MM.1S (cell line): ENCODE results near the gene KHNYN.
"Not testable (repeated sequence)": the region's sequence is repeated elsewhere in the genome, so short reads cannot be mapped to it uniquely, and the experiment has no call there.

ENCODE experiments used
- DNase-seq: peaks from one replicate; pipeline ENCODE4 v3.0.0-alpha.2; 2015
- H2AFZ ChIP-seq: fragments of 300-600 bp; sonication (generic); 2 replicates; pipeline ENCODE4 v1.6.0; 2016; ENCODE audit warnings: antibody characterized with exemption, low read length
- H3F3A ChIP-seq: fragments of 300-600 bp; sonication (generic); 2 replicates; pipeline ENCODE4 v1.6.1; 2016; ENCODE audit warnings: mild to moderate bottlenecking, antibody characterized with exemption, low read length, moderate library complexity, mixed read lengths; ENCODE audit not compliant: insufficient read depth
- H3K27ac ChIP-seq: fragments of 300-600 bp; sonication (generic); 2 replicates; pipeline ENCODE4 v1.5.1; 2016; ENCODE audit warnings: mild to moderate bottlenecking, low read length
- H3K27me3 ChIP-seq: fragments of 300-600 bp; sonication (generic); replicated peaks from 2 replicates; pipeline ENCODE4 v1.6.0; 2016; ENCODE audit warnings: low read length; ENCODE audit not compliant: insufficient read depth
- H3K36me3 ChIP-seq: fragments of 300-600 bp; sonication (generic); replicated peaks from 2 replicates; pipeline ENCODE4 v1.6.1; 2016; ENCODE audit warnings: mild to moderate bottlenecking, low read length, mixed read lengths; ENCODE audit not compliant: insufficient read depth
- H3K4me1 ChIP-seq: fragments of 300-600 bp; sonication (generic); 2 replicates; pipeline ENCODE4 v1.6.1; 2016; ENCODE audit warnings: low read length, mixed read lengths
- H3K4me2 ChIP-seq: fragments of 300-600 bp; sonication (generic); 2 replicates; pipeline ENCODE4 v1.6.0; 2016; ENCODE audit warnings: low read depth, low read length
- H3K4me3 ChIP-seq: fragments of 300-600 bp; sonication (generic); 2 replicates; pipeline ENCODE4 v1.5.1; 2016; ENCODE audit warnings: low read length, mixed read lengths
- H3K79me2 ChIP-seq: fragments of 300-600 bp; sonication (generic); 2 replicates; pipeline ENCODE4 v1.6.1; 2016; ENCODE audit warnings: mixed run types, low read length, mixed read lengths
- H3K9ac ChIP-seq: fragments of 300-600 bp; sonication (generic); 2 replicates; pipeline ENCODE4 v1.6.1; 2016; ENCODE audit warnings: low read length, mixed read lengths
- H3K9me2 ChIP-seq: fragments of 300-600 bp; sonication (generic); replicated peaks from 2 replicates; pipeline ENCODE4 v1.6.1; 2016; ENCODE audit warnings: mild to moderate bottlenecking, low read length, mixed read lengths; ENCODE audit not compliant: insufficient read depth
- H3K9me3 ChIP-seq: fragments of 300-600 bp; sonication (generic); replicated peaks from 2 replicates; pipeline ENCODE4 v1.6.1; 2016; ENCODE audit warnings: mild to moderate bottlenecking, low read length, mixed read lengths; ENCODE audit not compliant: insufficient read depth
- H4K20me1 ChIP-seq: fragments of 300-600 bp; sonication (generic); 2 replicates; pipeline ENCODE4 v1.6.1; 2016; ENCODE audit warnings: mild to moderate bottlenecking, low read length, moderate library complexity, mixed read lengths; ENCODE audit not compliant: insufficient read depth
- EZH2 ChIP-seq: fragments of 300-600 bp; sonication (generic); optimal IDR thresholded peaks from 2 replicates; pipeline ENCODE3; 2017; ENCODE audit warnings: low read depth, mild to moderate bottlenecking, antibody characterized with exemption, low read length, mixed read lengths
- EZH2phosphoT487 ChIP-seq: fragments of 300-600 bp; sonication (generic); IDR thresholded peaks from 2 replicates; pipeline ENCODE4 v1.6.1; 2018; ENCODE audit warnings: antibody characterized with exemption, low read length
- TF ChIP-seq, protein P1 (sequence below): fragments of 300-600 bp; sonication (generic); IDR thresholded peaks from 2 replicates; pipeline ENCODE4 v1.5.1; 2016; ENCODE audit warnings: antibody characterized with exemption, low read length, mixed read lengths

KHNYN gene

DNA sequence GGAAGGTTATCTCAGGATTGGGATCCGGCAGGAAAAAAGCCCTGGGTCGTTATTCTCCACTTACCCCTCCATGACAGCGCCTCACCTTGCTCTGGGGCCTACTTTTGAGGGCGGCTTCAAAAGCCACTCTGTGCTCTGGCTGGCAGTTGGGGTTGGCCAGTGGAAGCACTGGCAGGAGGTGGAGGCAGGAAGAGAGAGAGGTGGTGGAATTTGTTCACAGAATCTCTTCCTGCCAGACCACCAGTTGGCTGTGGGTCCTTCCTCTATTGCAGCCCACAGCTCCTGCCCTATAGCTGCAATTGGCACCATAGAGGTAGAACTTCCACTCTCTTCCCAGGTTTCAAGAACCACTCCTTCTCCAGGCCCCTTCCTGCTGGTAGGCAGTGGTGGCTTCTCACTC, 45.5 kb downstream of the KHNYN start:
- no peak overlapping the region for H3K4me2 ChIP-seq
- H4K20me1 ChIP-seq: no peaks in the 10 kb centered on the region
- no peaks in the 10 kb centered on the region for H3K36me3 ChIP-seq
- no peaks in the 10 kb centered on the region for H3F3A ChIP-seq
- TF ChIP-seq EZH2 (no peak), EZH2phosphoT487 (no peak)
- TF ChIP-seq, protein P1, sequence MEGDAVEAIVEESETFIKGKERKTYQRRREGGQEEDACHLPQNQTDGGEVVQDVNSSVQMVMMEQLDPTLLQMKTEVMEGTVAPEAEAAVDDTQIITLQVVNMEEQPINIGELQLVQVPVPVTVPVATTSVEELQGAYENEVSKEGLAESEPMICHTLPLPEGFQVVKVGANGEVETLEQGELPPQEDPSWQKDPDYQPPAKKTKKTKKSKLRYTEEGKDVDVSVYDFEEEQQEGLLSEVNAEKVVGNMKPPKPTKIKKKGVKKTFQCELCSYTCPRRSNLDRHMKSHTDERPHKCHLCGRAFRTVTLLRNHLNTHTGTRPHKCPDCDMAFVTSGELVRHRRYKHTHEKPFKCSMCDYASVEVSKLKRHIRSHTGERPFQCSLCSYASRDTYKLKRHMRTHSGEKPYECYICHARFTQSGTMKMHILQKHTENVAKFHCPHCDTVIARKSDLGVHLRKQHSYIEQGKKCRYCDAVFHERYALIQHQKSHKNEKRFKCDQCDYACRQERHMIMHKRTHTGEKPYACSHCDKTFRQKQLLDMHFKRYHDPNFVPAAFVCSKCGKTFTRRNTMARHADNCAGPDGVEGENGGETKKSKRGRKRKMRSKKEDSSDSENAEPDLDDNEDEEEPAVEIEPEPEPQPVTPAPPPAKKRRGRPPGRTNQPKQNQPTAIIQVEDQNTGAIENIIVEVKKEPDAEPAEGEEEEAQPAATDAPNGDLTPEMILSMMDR: no peak
- H3K9me2 ChIP-seq: no peaks in the 10 kb centered on the region
- no peak overlapping the region for H3K27ac ChIP-seq
- no peak for DNase-seq
- H2AFZ ChIP-seq: no peak overlapping the region
- H3K9me3 ChIP-seq: no peaks in the 10 kb centered on the region
- no peaks in the 10 kb centered on the region for H3K4me1 ChIP-seq
- no peaks in the 10 kb centered on the region for H3K79me2 ChIP-seq
- H3K4me3 ChIP-seq: no peak overlapping the region
- H3K9ac ChIP-seq: no peak overlapping the region
- H3K27me3 ChIP-seq: no peaks in the 10 kb centered on the region

DNA sequence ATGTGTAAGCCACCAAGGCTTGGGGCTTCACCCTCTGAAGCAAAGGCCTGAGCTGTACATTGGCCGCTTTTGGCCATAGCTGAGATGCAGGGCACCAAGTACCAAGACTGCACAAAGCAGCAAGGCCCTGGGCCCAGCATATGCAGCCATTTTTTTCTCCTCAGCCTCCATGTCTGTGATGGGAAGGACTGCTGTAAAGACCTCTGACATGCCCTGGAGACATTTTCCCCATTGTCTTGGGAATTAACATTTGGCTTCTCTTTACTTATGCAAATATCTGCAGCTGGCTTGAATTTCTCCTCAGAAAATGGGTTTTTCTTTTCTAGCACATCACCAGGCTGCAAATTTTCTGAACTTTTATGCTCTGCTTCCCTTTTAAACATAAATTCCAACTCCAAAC, 50.2 kb downstream of the KHNYN start:
- H2AFZ ChIP-seq, H3K27ac ChIP-seq, H3K27me3 ChIP-seq, H3K9ac ChIP-seq, H3K36me3 ChIP-seq, H3F3A ChIP-seq, H4K20me1 ChIP-seq, H3K79me2 ChIP-seq, H3K9me3 ChIP-seq, DNase-seq, H3K9me2 ChIP-seq, H3K4me2 ChIP-seq, H3K4me1 ChIP-seq, H3K4me3 ChIP-seq: not testable (repeated sequence)

DNA sequence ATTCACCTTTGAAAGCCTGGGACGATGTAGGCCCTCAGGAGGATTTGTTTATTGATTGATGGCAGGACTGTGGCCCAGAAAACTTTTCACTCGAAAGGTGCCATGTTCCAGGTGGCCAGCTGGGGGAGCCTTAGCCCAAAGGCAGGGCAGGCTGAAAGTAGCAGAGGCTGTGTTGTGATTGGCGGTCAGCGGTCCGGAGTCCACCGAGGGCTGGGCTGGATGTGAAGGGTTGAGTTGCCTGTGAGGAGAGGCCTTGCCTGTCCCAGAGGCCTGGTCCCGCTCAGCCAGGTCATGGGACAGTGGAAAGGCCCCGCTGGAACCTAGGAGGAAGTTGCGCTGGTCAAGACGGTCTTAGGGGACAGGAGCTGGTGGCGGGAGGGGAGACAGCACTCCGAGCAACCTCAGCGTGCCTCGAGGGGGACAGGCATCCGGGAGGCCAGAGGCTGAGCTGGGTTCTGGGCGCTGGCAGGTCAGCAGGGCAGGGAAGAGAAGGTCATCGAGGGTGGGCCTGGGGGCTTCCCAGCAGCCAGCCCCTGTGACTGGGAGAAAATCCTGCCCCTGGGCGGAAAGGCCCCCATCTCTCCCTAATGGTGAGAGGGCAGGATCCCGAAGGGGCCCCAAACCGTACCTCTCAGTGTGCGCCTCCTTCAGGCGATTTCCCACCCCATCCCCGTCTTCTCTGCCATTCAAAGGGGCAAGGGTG, 52.0 kb downstream of the KHNYN start:
- H3K9ac ChIP-seq: no peak overlapping the region
- no peaks in the 10 kb centered on the region for H3K27me3 ChIP-seq
- H3K4me3 ChIP-seq: no peak overlapping the region
- TF ChIP-seq EZH2: no peak
- TF ChIP-seq, protein P1: peak; percentile 70
- no peaks in the 10 kb centered on the region for H3F3A ChIP-seq
- peak; percentile 29 for DNase-seq
- H3K27ac ChIP-seq: no peak overlapping the region
- H3K79me2 ChIP-seq: no peaks in the 10 kb centered on the region
- no peaks in the 10 kb centered on the region for H3K36me3 ChIP-seq
- no peaks in the 10 kb centered on the region for H3K9me3 ChIP-seq
- no peaks in the 10 kb centered on the region for H3K9me2 ChIP-seq
- H3K4me2 ChIP-seq: peak overlapping the region; percentile 21; the same call in 1 of the 2 replicates
- H3K4me1 ChIP-seq: no peaks in the 10 kb centered on the region
- no peaks in the 10 kb centered on the region for H4K20me1 ChIP-seq
- H2AFZ ChIP-seq: no peak overlapping the region

DNA sequence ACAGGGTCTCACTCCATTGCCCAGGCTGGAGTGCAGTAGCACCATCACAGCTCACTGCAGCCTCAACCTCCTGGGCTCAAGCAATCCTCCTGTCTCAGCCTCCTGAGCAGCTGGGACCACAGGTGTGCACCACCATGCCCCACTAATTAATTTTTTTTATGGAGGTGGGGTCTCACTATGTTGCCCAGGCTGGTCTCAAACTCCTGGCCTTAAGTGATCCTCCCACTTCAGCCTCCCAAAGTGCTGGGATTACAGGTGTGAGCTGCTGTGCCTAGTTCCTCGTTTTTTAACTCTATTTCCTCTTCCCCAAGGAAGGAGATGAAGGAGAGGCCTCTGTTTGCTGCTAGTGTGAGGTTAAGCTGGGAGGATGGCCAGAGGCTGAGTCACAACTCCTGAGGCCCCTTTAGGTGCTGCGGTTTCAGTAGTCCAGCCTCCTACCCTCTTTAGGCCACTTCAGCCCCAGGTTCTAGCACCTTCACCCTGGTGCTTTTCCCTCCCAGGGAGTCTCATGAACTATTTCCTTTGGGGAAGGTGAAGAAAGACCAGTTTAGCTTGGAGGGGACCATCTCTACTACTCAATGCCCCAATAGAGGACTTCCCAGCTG, 53.0 kb downstream of the KHNYN start:
- H3K4me2 ChIP-seq, H4K20me1 ChIP-seq, H3K27ac ChIP-seq, H3K79me2 ChIP-seq, H3K4me1 ChIP-seq, H3K4me3 ChIP-seq, H2AFZ ChIP-seq, H3K27me3 ChIP-seq, H3K9me3 ChIP-seq, H3K9ac ChIP-seq, H3K9me2 ChIP-seq, DNase-seq, H3K36me3 ChIP-seq, H3F3A ChIP-seq: not testable (repeated sequence)
